ENCODE results near the gene TGM3. TPM values are rescaled to one million over a fixed set of nuclear protein-coding genes. Genes with fewer than 3 reads are reported as not detected.

The TGM3 gene
- total and polyA plus RNA-seq, 2 donors = not detected

GRCh38 chr20:2346188-2346587, 50.4 kb downstream of the TGM3 start:
- no peak overlapping the region for H3K27ac ChIP-seq (ENCODE audit: low read depth)
- H3K4me3 ChIP-seq (ENCODE audit: low read depth, low read length) = no peak overlapping the region
- 57% methylated on average over 3 of the region's 3 CpGs for WGBS
- no peak for DNase-seq (ENCODE audit: extremely low spot score)
- no peaks in the 10 kb centered on the region for H3K4me1 ChIP-seq (ENCODE audit: insufficient read depth)
- no peaks in the 10 kb centered on the region for H3K36me3 ChIP-seq (ENCODE audit: insufficient read depth)

- no peak overlapping the region for H3K27ac ChIP-seq (ENCODE audit: low read depth)
- no peak overlapping the region for H3K4me3 ChIP-seq (ENCODE audit: low read depth, low read length)
- WGBS = 74% methylated on average over 5 of the region's 5 CpGs
- no peaks in the 10 kb centered on the region for H3K36me3 ChIP-seq (ENCODE audit: insufficient read depth)
- no peak for DNase-seq (ENCODE audit: extremely low spot score)
- H3K4me1 ChIP-seq (ENCODE audit: insufficient read depth) = no peaks in the 10 kb centered on the region
Observed at GRCh38 chr20:2348336-2348735, 52.5 kb downstream of the TGM3 start.

- no peak overlapping the region for H3K4me3 ChIP-seq (ENCODE audit: low read depth, low read length)
- H3K4me1 ChIP-seq (ENCODE audit: insufficient read depth) = no peaks in the 10 kb centered on the region
- H3K27ac ChIP-seq (ENCODE audit: low read depth) = no peak overlapping the region
- H3K36me3 ChIP-seq (ENCODE audit: insufficient read depth) = no peaks in the 10 kb centered on the region
- no peak for DNase-seq (ENCODE audit: extremely low spot score)
- 67% methylated on average over 4 of the region's 4 CpGs for WGBS
Observed at GRCh38 chr20:2349801-2350200, 54.0 kb downstream of the TGM3 start.

- 67% methylated on average over 5 of the region's 5 CpGs for WGBS
- no peak overlapping the region for H3K4me3 ChIP-seq (ENCODE audit: low read depth, low read length)
- no peak overlapping the region for H3K27ac ChIP-seq (ENCODE audit: low read depth)
- no peaks in the 10 kb centered on the region for H3K4me1 ChIP-seq (ENCODE audit: insufficient read depth)
- no peak for DNase-seq (ENCODE audit: extremely low spot score)
- no peaks in the 10 kb centered on the region for H3K36me3 ChIP-seq (ENCODE audit: insufficient read depth)
Observed at GRCh38 chr20:2350606-2351005, 54.8 kb downstream of the TGM3 start.

- WGBS = 44% methylated on average over 3 of the region's 3 CpGs
- no peaks in the 10 kb centered on the region for H3K36me3 ChIP-seq (ENCODE audit: insufficient read depth)
- no peak overlapping the region for H3K27ac ChIP-seq (ENCODE audit: low read depth)
- no peak for DNase-seq (ENCODE audit: extremely low spot score)
- H3K4me3 ChIP-seq (ENCODE audit: low read depth, low read length) = no peak overlapping the region
- no peaks in the 10 kb centered on the region for H3K4me1 ChIP-seq (ENCODE audit: insufficient read depth)
Observed at GRCh38 chr20:2353231-2353630, 57.4 kb downstream of the TGM3 start.

GRCh38 chr20:2357114-2357513, 61.3 kb downstream of the TGM3 start:
- 74% methylated on average over 2 of the region's 2 CpGs for WGBS
- Histone ChIP-seq H3K4me1 (ENCODE audit: insufficient read depth) (no peaks in the 10 kb centered on the region), H3K36me3 (ENCODE audit: insufficient read depth) (no peaks in the 10 kb centered on the region), H3K27ac (ENCODE audit: low read depth) (no peak overlapping the region), H3K4me3 (ENCODE audit: low read depth, low read length) (no peak overlapping the region)
- DNase-seq (ENCODE audit: extremely low spot score) = no peak

GRCh38 chr20:2358006-2358405, 62.2 kb downstream of the TGM3 start:
- no peak for DNase-seq (ENCODE audit: extremely low spot score)
- Histone ChIP-seq H3K4me3 (ENCODE audit: low read depth, low read length) (no peak overlapping the region), H3K4me1 (ENCODE audit: insufficient read depth) (no peaks in the 10 kb centered on the region), H3K36me3 (ENCODE audit: insufficient read depth) (no peaks in the 10 kb centered on the region), H3K27ac (ENCODE audit: low read depth) (no peak overlapping the region)
- WGBS = 86% methylated on average over 3 of the region's 3 CpGs

- no peak overlapping the region for H3K4me3 ChIP-seq (ENCODE audit: low read depth, low read length)
- no peaks in the 10 kb centered on the region for H3K36me3 ChIP-seq (ENCODE audit: insufficient read depth)
- no peak for DNase-seq (ENCODE audit: extremely low spot score)
- H3K4me1 ChIP-seq (ENCODE audit: insufficient read depth) = no peaks in the 10 kb centered on the region
- H3K27ac ChIP-seq (ENCODE audit: low read depth) = no peak overlapping the region
Observed at GRCh38 chr20:2361035-2361593, 65.3 kb downstream of the TGM3 start.

- Histone ChIP-seq H3K4me3 (ENCODE audit: low read depth, low read length) (no peak overlapping the region), H3K36me3 (ENCODE audit: insufficient read depth) (no peaks in the 10 kb centered on the region), H3K4me1 (ENCODE audit: insufficient read depth) (no peaks in the 10 kb centered on the region), H3K27ac (ENCODE audit: low read depth) (no peak overlapping the region)
- no peak for DNase-seq (ENCODE audit: extremely low spot score)
- WGBS = 77% methylated on average over 2 of the region's 2 CpGs
Observed at GRCh38 chr20:2363187-2363586, 67.4 kb downstream of the TGM3 start.

GRCh38 chr20:2363587-2363986, 67.8 kb downstream of the TGM3 start:
- DNase-seq (ENCODE audit: extremely low spot score) = no peak
- 24% methylated on average over 1 of the region's 1 CpG for WGBS
- H3K4me1 ChIP-seq (ENCODE audit: insufficient read depth) = no peaks in the 10 kb centered on the region
- no peak overlapping the region for H3K27ac ChIP-seq (ENCODE audit: low read depth)
- no peaks in the 10 kb centered on the region for H3K36me3 ChIP-seq (ENCODE audit: insufficient read depth)
- H3K4me3 ChIP-seq (ENCODE audit: low read depth, low read length) = no peak overlapping the region

- DNase-seq (ENCODE audit: extremely low spot score) = no peak
- H3K4me1 ChIP-seq (ENCODE audit: insufficient read depth) = no peaks in the 10 kb centered on the region
- H3K36me3 ChIP-seq (ENCODE audit: insufficient read depth) = no peaks in the 10 kb centered on the region
- no peak overlapping the region for H3K27ac ChIP-seq (ENCODE audit: low read depth)
- WGBS = 69% methylated on average over 4 of the region's 4 CpGs
- no peak overlapping the region for H3K4me3 ChIP-seq (ENCODE audit: low read depth, low read length)
Observed at GRCh38 chr20:2364044-2364443, 68.2 kb downstream of the TGM3 start.

- H3K4me3 ChIP-seq (ENCODE audit: low read depth, low read length) = no peak overlapping the region
- 95% methylated on average over 2 of the region's 2 CpGs for WGBS
- H3K36me3 ChIP-seq (ENCODE audit: insufficient read depth) = no peaks in the 10 kb centered on the region
- H3K4me1 ChIP-seq (ENCODE audit: insufficient read depth) = no peaks in the 10 kb centered on the region
- DNase-seq (ENCODE audit: extremely low spot score) = no peak
- H3K27ac ChIP-seq (ENCODE audit: low read depth) = no peak overlapping the region
Observed at GRCh38 chr20:2365091-2365490, 69.3 kb downstream of the TGM3 start.

- Histone ChIP-seq H3K36me3 (ENCODE audit: insufficient read depth) (no peaks in the 10 kb centered on the region), H3K27ac (ENCODE audit: low read depth) (no peak overlapping the region), H3K4me1 (ENCODE audit: insufficient read depth) (no peaks in the 10 kb centered on the region), H3K4me3 (ENCODE audit: low read depth, low read length) (no peak overlapping the region)
- 81% methylated on average over 3 of the region's 3 CpGs for WGBS
- DNase-seq (ENCODE audit: extremely low spot score) = no peak
Observed at GRCh38 chr20:2365666-2366065, 69.9 kb downstream of the TGM3 start.

GRCh38 chr20:2368621-2369020, 72.8 kb downstream of the TGM3 start:
- Histone ChIP-seq H3K27ac (ENCODE audit: low read depth) (no peak overlapping the region), H3K36me3 (ENCODE audit: insufficient read depth) (no peaks in the 10 kb centered on the region), H3K4me1 (ENCODE audit: insufficient read depth) (no peaks in the 10 kb centered on the region), H3K4me3 (ENCODE audit: low read depth, low read length) (no peak overlapping the region)
- no peak for DNase-seq (ENCODE audit: extremely low spot score)
- WGBS = 51% methylated on average over 1 of the region's 1 CpG

- Histone ChIP-seq H3K36me3 (ENCODE audit: insufficient read depth) (no peaks in the 10 kb centered on the region), H3K4me1 (ENCODE audit: insufficient read depth) (no peaks in the 10 kb centered on the region), H3K27ac (ENCODE audit: low read depth) (no peak overlapping the region), H3K4me3 (ENCODE audit: low read depth, low read length) (no peak overlapping the region)
- no peak for DNase-seq (ENCODE audit: extremely low spot score)
Observed at GRCh38 chr20:2373098-2373497, 77.3 kb downstream of the TGM3 start.
